IMR-90 (cell line): ENCODE data around the gene RFX5. TPM values are rescaled to one million over a fixed set of nuclear protein-coding genes. Genes with fewer than 3 reads are reported as not detected.

Experiments
- ATAC-seq: fragments of 200-7000 bp; cut with Tn5 transposase; 2 replicates; pipeline ENCODE4 v1.9.1; 2020; ENCODE audit warnings: low read depth, mild to moderate bottlenecking, moderate library complexity
- BruUV-seq: library from RNA; stranded (reverse); fragments of 400-500 nt; replicated peaks from 2 replicates; lab custom pipeline; 2021; lab: Mats Ljungman, UMichigan
- CTCF ChIA-PET: fragments of 300-600 bp; formaldehyde crosslinking; extraction: SDS; loops from one replicate; lab custom pipeline; 2021; ENCODE audit warnings: antibody characterized with exemption; lab: Yijun Ruan, JAX
- POLR2A ChIA-PET: fragments of 300-600 bp; sonication (Branson Sonifier 250); formaldehyde crosslinking; loops from one replicate; lab custom pipeline; 2022; ENCODE audit warnings: antibody characterized with exemption; ENCODE audit not compliant: unreplicated experiment; lab: Charles Lee
- DNase-seq: peaks from one replicate; pipeline ENCODE4 v3.0.0; 2013
- H2AFZ ChIP-seq: replicated peaks from 2 replicates; pipeline ENCODE3; 2013; ENCODE audit warnings: low read length, mild to moderate bottlenecking; ENCODE audit not compliant: poor library complexity
- H2AK5ac ChIP-seq: 2 replicates; pipeline ENCODE4 v1.6.1; 2013; ENCODE audit warnings: low read depth, low read length, inconsistent platforms
- H2AK9ac ChIP-seq: replicated peaks from 2 replicates; pipeline ENCODE3; 2013; ENCODE audit warnings: mild to moderate bottlenecking, low read depth, low read length, moderate library complexity; ENCODE audit not compliant: poor library complexity
- H2BK120ac ChIP-seq: 2 replicates; pipeline ENCODE4 v1.6.1; 2013; ENCODE audit warnings: low read depth, low read length, inconsistent platforms
- H2BK15ac ChIP-seq: 3 replicates; pipeline ENCODE4 v1.6.1; 2013; ENCODE audit warnings: low read depth, low read length, inconsistent platforms
- H2BK20ac ChIP-seq: 2 replicates; pipeline ENCODE4 v1.6.1; 2013; ENCODE audit warnings: low read depth, mild to moderate bottlenecking, inconsistent platforms, low read length, moderate library complexity
- H2BK5ac ChIP-seq: 2 replicates; pipeline ENCODE4 v1.6.1; 2013; ENCODE audit warnings: mild to moderate bottlenecking, low read depth, low read length, inconsistent platforms; ENCODE audit not compliant: poor library complexity, severe bottlenecking
- H3K14ac ChIP-seq: replicated peaks from 2 replicates; pipeline ENCODE4 v1.6.1; 2013; ENCODE audit warnings: low read depth, low read length, inconsistent platforms
- H3K18ac ChIP-seq: 2 replicates; pipeline ENCODE4 v1.6.1; 2013; ENCODE audit warnings: low read depth, low read length, control low read depth
- H3K23ac ChIP-seq: 2 replicates; pipeline ENCODE4 v1.6.1; 2013; ENCODE audit warnings: low read depth, low read length, inconsistent platforms
- H3K27ac ChIP-seq: 2 replicates; pipeline ENCODE4 v1.5.1; 2013; ENCODE audit warnings: mild to moderate bottlenecking, control low read depth, low read length; ENCODE audit not compliant: insufficient read depth
- H3K27me3 ChIP-seq: 2 replicates; pipeline ENCODE4 v1.6.1; 2013; ENCODE audit warnings: low read length; ENCODE audit not compliant: control insufficient read depth, insufficient read depth
- H3K36me3 ChIP-seq: 2 replicates; pipeline ENCODE4 v1.6.1; 2013; ENCODE audit warnings: low read length, mixed read lengths; ENCODE audit not compliant: control insufficient read depth, insufficient read depth
- H3K4ac ChIP-seq: 2 replicates; pipeline ENCODE4 v1.6.1; 2013; ENCODE audit warnings: low read depth, low read length, inconsistent platforms
- H3K4me1 ChIP-seq: 2 replicates; pipeline ENCODE4 v1.6.1; 2013; ENCODE audit warnings: low read length, mixed read lengths; ENCODE audit not compliant: control insufficient read depth, insufficient read depth
- H3K4me2 ChIP-seq: 2 replicates; pipeline ENCODE4 v1.6.1; 2013; ENCODE audit warnings: low read depth, mild to moderate bottlenecking, control low read depth, low read length, moderate library complexity
- H3K4me3 ChIP-seq: 2 replicates; pipeline ENCODE4 v1.5.1; 2013; ENCODE audit warnings: low read depth, mild to moderate bottlenecking, control low read depth, low read length, moderate library complexity; ENCODE audit not compliant: insufficient read depth
- H3K56ac ChIP-seq: 2 replicates; pipeline ENCODE4 v1.6.1; 2013; ENCODE audit warnings: low read length, inconsistent platforms; ENCODE audit not compliant: insufficient read depth; ENCODE audit errors: extremely low read depth
- H3K79me1 ChIP-seq, 2 experiments: 2 replicates each; pipeline ENCODE4 v1.6.1; 2013; ENCODE audit warnings: low read length in 2 of 2, inconsistent platforms in 1 of 2, low read depth in 1 of 2
- H3K9ac ChIP-seq: 2 replicates; pipeline ENCODE4 v1.6.1; 2013; ENCODE audit warnings: low read depth, low read length, control low read depth
- H3K9me1 ChIP-seq: 2 replicates; pipeline ENCODE4 v1.6.1; 2013; ENCODE audit warnings: low read length, inconsistent platforms; ENCODE audit not compliant: insufficient read depth
- H3K9me3 ChIP-seq: 2 replicates; pipeline ENCODE4 v1.6.1; 2013; ENCODE audit warnings: low read length; ENCODE audit not compliant: control insufficient read depth, insufficient read depth
- H4K20me1 ChIP-seq: 2 replicates; pipeline ENCODE4 v1.6.1; 2013; ENCODE audit warnings: low read length, inconsistent platforms; ENCODE audit not compliant: insufficient read depth
- H4K5ac ChIP-seq: 2 replicates; pipeline ENCODE4 v1.6.1; 2013; ENCODE audit warnings: mild to moderate bottlenecking, low read depth, low read length, control low read depth
- H4K8ac ChIP-seq, 2 experiments: 2 replicates each; pipeline ENCODE4 v1.6.1; 2013; ENCODE audit warnings: low read depth in 2 of 2, low read length in 2 of 2, control low read depth in 1 of 2, inconsistent platforms in 1 of 2
- H4K91ac ChIP-seq: 2 replicates; pipeline ENCODE4 v1.6.1; 2013; ENCODE audit warnings: low read depth, low read length, inconsistent platforms; ENCODE audit not compliant: insufficient read depth
- CHD1 ChIP-seq: IDR thresholded peaks from 2 replicates; pipeline ENCODE4 v1.6.1; 2012; ENCODE audit warnings: low read depth, low read length, improper control_type of control experiment
- FOS ChIP-seq: fragments of 150-350 bp; IDR thresholded peaks from 2 replicates; pipeline ENCODE4 v1.6.1; 2016; ENCODE audit warnings: low read depth, low read length
- RFX5 ChIP-seq: IDR thresholded peaks from 2 replicates; pipeline ENCODE4 v1.8.0; 2012; ENCODE audit warnings: low read depth, mild to moderate bottlenecking, low read length, moderate library complexity
- SMC3 ChIP-seq: fragments of 150-350 bp; IDR thresholded peaks from 2 replicates; pipeline ENCODE4 v1.6.1; 2016; ENCODE audit warnings: low read depth, mild to moderate bottlenecking, antibody characterized with exemption, low read length, moderate library complexity
- USF2 ChIP-seq: fragments of 150-350 bp; IDR thresholded peaks from 2 replicates; pipeline ENCODE4 v1.6.1; 2017; ENCODE audit warnings: mild to moderate bottlenecking, antibody characterized with exemption, low read length, low read depth
- WGBS, 2 experiments: methylation state at CpG; one replicate each; pipeline versions ENCODE4 v1.1.5 to v1.1.7; 2013; ENCODE audit warnings: missing lambda C conversion rate in 2 of 2; ENCODE audit not compliant: insufficient read length in 1 of 2; ENCODE audit errors: extremely low coverage in 2 of 2; 5-methylcytosine and 5-hydroxymethylcytosine counted together
- dilution Hi-C: fragments of 300-500 bp; cut with HindIII; formaldehyde crosslinking; loops from one replicate; pipeline ENCODE4 v1.14.3; 2018; ENCODE audit warnings: low sequenced_read_pairs; ENCODE audit not compliant: unreplicated experiment
- in situ Hi-C: fragments of 300-500 bp; cut with MboI; formaldehyde crosslinking; loops from 3 replicates; pipeline ENCODE4 v1.14.3; 2019; ENCODE audit warnings: low sequenced_read_pairs, inconsistent platforms, mixed read lengths
- intact Hi-C: fragments of 100-400 bp; cut with micrococcal nuclease; formaldehyde crosslinking; loops from 2 replicates; pipeline ENCODE4 v1.10.0; 2022
- polyA plus RNA-seq, 3 experiments: library from polyadenylated mRNA; depleted of rRNA; stranded (reverse); fragments of >200 nt; gene quantifications; 2 replicates each; pipeline ENCODE4 v1.2.3, GENCODE V29; 2012; ENCODE audit warnings: low replicate concordance in 1 of 3
- total RNA-seq: library from RNA; depleted of rRNA; stranded (reverse); fragments of >200 nt; gene quantifications from 2 replicates; pipeline ENCODE4 v1.2.3, GENCODE V29; 2012

Gene RFX5
- total and polyA plus RNA-seq, 2 of the 4 experiments (the other 2 are of a cell fraction): 29.3 to 44.4 TPM

DNA sequence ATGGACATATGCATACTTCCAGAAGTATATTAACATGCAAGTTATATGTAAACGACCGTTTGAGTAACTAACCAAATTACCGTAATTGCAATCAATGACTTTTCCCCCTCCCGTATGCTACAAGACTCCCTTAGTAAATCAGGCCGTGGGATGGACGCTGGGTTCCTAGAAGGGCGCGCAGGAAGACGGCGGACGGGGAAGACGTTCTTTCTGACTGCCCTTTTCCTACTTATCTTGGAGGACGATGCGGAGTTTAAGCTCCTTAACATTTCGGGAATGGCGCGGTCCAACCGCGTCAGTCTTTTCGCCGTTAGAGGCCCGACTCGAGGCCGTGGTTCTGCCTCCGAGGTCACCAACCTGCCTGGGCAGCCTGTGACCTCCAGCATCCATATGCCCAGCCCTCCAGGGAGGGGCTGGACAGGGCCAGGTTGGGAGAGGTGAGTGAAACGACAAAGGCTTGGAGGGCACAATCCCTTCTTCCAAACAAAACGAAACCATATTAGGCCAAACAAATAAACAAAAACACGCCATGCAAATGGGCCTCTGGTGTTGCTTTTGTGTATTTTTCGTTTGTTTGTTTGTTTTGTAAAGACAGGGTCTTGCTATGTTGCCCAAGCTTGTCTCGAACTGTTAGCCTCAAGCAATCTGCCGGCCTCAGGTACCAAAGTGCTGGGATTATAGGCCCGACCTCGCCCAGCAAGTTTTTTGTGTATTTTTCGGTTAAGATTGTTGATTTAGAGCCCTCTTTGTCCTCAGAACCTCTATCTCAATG is 19.0 kb downstream of the RFX5 start:
- intact Hi-C loops (loop anchor here (1.0 to 10.0 kb wide), 2 partner anchors 17 to 217 kb away; partner anchors contain the start of gene TUFT1), in situ Hi-C loops (no loop called here), dilution Hi-C loops (no loop called here)
- Histone ChIP-seq H4K91ac (peak overlapping the region; percentile 88), H2BK120ac (peak overlapping the region; percentile 68), H3K36me3 (peaks cover 12% of the 10 kb centered on the region), H3K4me2 (peak overlapping the region; percentile 93), H3K79me1 (peaks cover 8 to 43% of the 10 kb centered on the region in 2 experiments), H3K23ac (peak overlapping the region; percentile 92), H3K27me3 (no peaks in the 10 kb centered on the region), H3K27ac (peak overlapping the region; percentile 80), H2AK9ac (peak overlapping the region; percentile 90), H2BK20ac (peak overlapping the region; percentile 13; the same call in 1 of the 2 replicates), H3K4ac (peak overlapping the region; percentile 94), H4K5ac (peak overlapping the region; percentile 81), H4K8ac (peak overlapping the region; percentile 94 to 97), H2BK15ac (peak overlapping the region; percentile 55; the same call in 2 of the 3 replicates), H3K18ac (peak overlapping the region; percentile 53), H3K14ac (peak overlapping the region; percentile 92), H3K9me1 (peaks cover 12% of the 10 kb centered on the region), H3K9me3 (no peaks in the 10 kb centered on the region), H2AK5ac (peak overlapping the region; percentile 39), H2BK5ac (peak overlapping the region; percentile 61), H3K9ac (peak overlapping the region; percentile 76), H3K56ac (peak overlapping the region; percentile 72), H3K4me3 (peak overlapping the region; percentile 50), H3K4me1 (peaks cover 9% of the 10 kb centered on the region), H4K20me1 (peaks cover 17% of the 10 kb centered on the region), H2AFZ (peak overlapping the region; percentile 96)
- no TSS peak for BruUV-seq
- 2% methylated on average over 9 of the region's 34 CpGs; no CpG with 5 or more reads in 1 of the 2 experiments for WGBS, 2 experiments
- CTCF ChIA-PET: interaction anchor here (1.4 to 1.5 kb wide), 2 partner anchors 13 to 14 kb away, joined by 5 read pairs; no protein-coding TSS in a partner anchor
- DNase-seq: no peak
- peak; percentile 22 for ATAC-seq
- TF ChIP-seq USF2: no peak
- TF ChIP-seq SMC3: no peak
- no peak for TF ChIP-seq FOS
- TF ChIP-seq RFX5: no peak
- TF ChIP-seq CHD1: no peak
- POLR2A ChIA-PET: no interaction called here
